IMR-90 (cell line): ENCODE data around the gene ING5. TPM values are rescaled to one million over a fixed set of nuclear protein-coding genes. Genes with fewer than 3 reads are reported as not detected.

Source experiments
- ATAC-seq: fragments of 200-7000 bp; cut with Tn5 transposase; 2 replicates; pipeline ENCODE4 v1.9.1; 2020; ENCODE audit warnings: low read depth, mild to moderate bottlenecking, moderate library complexity
- BruUV-seq: library from RNA; stranded (reverse); fragments of 400-500 nt; replicated peaks from 2 replicates; lab custom pipeline; 2021; lab: Mats Ljungman, UMichigan
- CTCF ChIA-PET: fragments of 300-600 bp; formaldehyde crosslinking; extraction: SDS; loops from one replicate; lab custom pipeline; 2021; ENCODE audit warnings: antibody characterized with exemption; lab: Yijun Ruan, JAX
- POLR2A ChIA-PET: fragments of 300-600 bp; sonication (Branson Sonifier 250); formaldehyde crosslinking; loops from one replicate; lab custom pipeline; 2022; ENCODE audit warnings: antibody characterized with exemption; ENCODE audit not compliant: unreplicated experiment; lab: Charles Lee
- DNase-seq: peaks from one replicate; pipeline ENCODE4 v3.0.0; 2013
- H2AFZ ChIP-seq: replicated peaks from 2 replicates; pipeline ENCODE3; 2013; ENCODE audit warnings: low read length, mild to moderate bottlenecking; ENCODE audit not compliant: poor library complexity
- H2AK5ac ChIP-seq: 2 replicates; pipeline ENCODE4 v1.6.1; 2013; ENCODE audit warnings: low read depth, low read length, inconsistent platforms
- H2AK9ac ChIP-seq: replicated peaks from 2 replicates; pipeline ENCODE3; 2013; ENCODE audit warnings: mild to moderate bottlenecking, low read depth, low read length, moderate library complexity; ENCODE audit not compliant: poor library complexity
- H2BK120ac ChIP-seq: 2 replicates; pipeline ENCODE4 v1.6.1; 2013; ENCODE audit warnings: low read depth, low read length, inconsistent platforms
- H2BK15ac ChIP-seq: 3 replicates; pipeline ENCODE4 v1.6.1; 2013; ENCODE audit warnings: low read depth, low read length, inconsistent platforms
- H2BK20ac ChIP-seq: 2 replicates; pipeline ENCODE4 v1.6.1; 2013; ENCODE audit warnings: low read depth, mild to moderate bottlenecking, inconsistent platforms, low read length, moderate library complexity
- H2BK5ac ChIP-seq: 2 replicates; pipeline ENCODE4 v1.6.1; 2013; ENCODE audit warnings: mild to moderate bottlenecking, low read depth, low read length, inconsistent platforms; ENCODE audit not compliant: poor library complexity, severe bottlenecking
- H3K14ac ChIP-seq: replicated peaks from 2 replicates; pipeline ENCODE4 v1.6.1; 2013; ENCODE audit warnings: low read depth, low read length, inconsistent platforms
- H3K18ac ChIP-seq: 2 replicates; pipeline ENCODE4 v1.6.1; 2013; ENCODE audit warnings: low read depth, low read length, control low read depth
- H3K23ac ChIP-seq: 2 replicates; pipeline ENCODE4 v1.6.1; 2013; ENCODE audit warnings: low read depth, low read length, inconsistent platforms
- H3K27ac ChIP-seq: 2 replicates; pipeline ENCODE4 v1.5.1; 2013; ENCODE audit warnings: mild to moderate bottlenecking, control low read depth, low read length; ENCODE audit not compliant: insufficient read depth
- H3K27me3 ChIP-seq: 2 replicates; pipeline ENCODE4 v1.6.1; 2013; ENCODE audit warnings: low read length; ENCODE audit not compliant: control insufficient read depth, insufficient read depth
- H3K36me3 ChIP-seq: 2 replicates; pipeline ENCODE4 v1.6.1; 2013; ENCODE audit warnings: low read length, mixed read lengths; ENCODE audit not compliant: control insufficient read depth, insufficient read depth
- H3K4ac ChIP-seq: 2 replicates; pipeline ENCODE4 v1.6.1; 2013; ENCODE audit warnings: low read depth, low read length, inconsistent platforms
- H3K4me1 ChIP-seq: 2 replicates; pipeline ENCODE4 v1.6.1; 2013; ENCODE audit warnings: low read length, mixed read lengths; ENCODE audit not compliant: control insufficient read depth, insufficient read depth
- H3K4me2 ChIP-seq: 2 replicates; pipeline ENCODE4 v1.6.1; 2013; ENCODE audit warnings: low read depth, mild to moderate bottlenecking, control low read depth, low read length, moderate library complexity
- H3K4me3 ChIP-seq: 2 replicates; pipeline ENCODE4 v1.5.1; 2013; ENCODE audit warnings: low read depth, mild to moderate bottlenecking, control low read depth, low read length, moderate library complexity; ENCODE audit not compliant: insufficient read depth
- H3K56ac ChIP-seq: 2 replicates; pipeline ENCODE4 v1.6.1; 2013; ENCODE audit warnings: low read length, inconsistent platforms; ENCODE audit not compliant: insufficient read depth; ENCODE audit errors: extremely low read depth
- H3K79me1 ChIP-seq, 2 experiments: 2 replicates each; pipeline ENCODE4 v1.6.1; 2013; ENCODE audit warnings: low read length in 2 of 2, inconsistent platforms in 1 of 2, low read depth in 1 of 2
- H3K9ac ChIP-seq: 2 replicates; pipeline ENCODE4 v1.6.1; 2013; ENCODE audit warnings: low read depth, low read length, control low read depth
- H3K9me1 ChIP-seq: 2 replicates; pipeline ENCODE4 v1.6.1; 2013; ENCODE audit warnings: low read length, inconsistent platforms; ENCODE audit not compliant: insufficient read depth
- H3K9me3 ChIP-seq: 2 replicates; pipeline ENCODE4 v1.6.1; 2013; ENCODE audit warnings: low read length; ENCODE audit not compliant: control insufficient read depth, insufficient read depth
- H4K20me1 ChIP-seq: 2 replicates; pipeline ENCODE4 v1.6.1; 2013; ENCODE audit warnings: low read length, inconsistent platforms; ENCODE audit not compliant: insufficient read depth
- H4K5ac ChIP-seq: 2 replicates; pipeline ENCODE4 v1.6.1; 2013; ENCODE audit warnings: mild to moderate bottlenecking, low read depth, low read length, control low read depth
- H4K8ac ChIP-seq, 2 experiments: 2 replicates each; pipeline ENCODE4 v1.6.1; 2013; ENCODE audit warnings: low read depth in 2 of 2, low read length in 2 of 2, control low read depth in 1 of 2, inconsistent platforms in 1 of 2
- H4K91ac ChIP-seq: 2 replicates; pipeline ENCODE4 v1.6.1; 2013; ENCODE audit warnings: low read depth, low read length, inconsistent platforms; ENCODE audit not compliant: insufficient read depth
- CEBPB ChIP-seq: IDR thresholded peaks from 2 replicates; pipeline ENCODE4 v1.6.1; 2012; ENCODE audit warnings: low read depth, low read length, improper control_type of control experiment
- CHD1 ChIP-seq: IDR thresholded peaks from 2 replicates; pipeline ENCODE4 v1.6.1; 2012; ENCODE audit warnings: low read depth, low read length, improper control_type of control experiment
- ELK1 ChIP-seq: fragments of 150-350 bp; IDR thresholded peaks from 2 replicates; pipeline ENCODE4 v1.6.1; 2016; ENCODE audit warnings: low read depth, mild to moderate bottlenecking, low read length, moderate library complexity, borderline replicate concordance
- FOS ChIP-seq: fragments of 150-350 bp; IDR thresholded peaks from 2 replicates; pipeline ENCODE4 v1.6.1; 2016; ENCODE audit warnings: low read depth, low read length
- MAFK ChIP-seq: IDR thresholded peaks from 2 replicates; pipeline ENCODE4 v1.6.1; 2012; ENCODE audit warnings: low read depth, low read length, improper control_type of control experiment
- MAZ ChIP-seq: IDR thresholded peaks from 2 replicates; pipeline ENCODE4 v1.6.1; 2012; ENCODE audit warnings: low read depth, mild to moderate bottlenecking, low read length, improper control_type of control experiment, moderate library complexity, borderline replicate concordance
- RAD21 ChIP-seq: IDR thresholded peaks from 2 replicates; pipeline ENCODE4 v1.6.1; 2012; ENCODE audit warnings: low read length, improper control_type of control experiment
- RCOR1 ChIP-seq: IDR thresholded peaks from 2 replicates; pipeline ENCODE4 v1.6.1; 2012; ENCODE audit warnings: mild to moderate bottlenecking, low read length, improper control_type of control experiment; ENCODE audit not compliant: insufficient replicate concordance
- WGBS, 2 experiments: methylation state at CpG; one replicate each; pipeline versions ENCODE4 v1.1.5 to v1.1.7; 2013; ENCODE audit warnings: missing lambda C conversion rate in 2 of 2; ENCODE audit not compliant: insufficient read length in 1 of 2; ENCODE audit errors: extremely low coverage in 2 of 2; 5-methylcytosine and 5-hydroxymethylcytosine counted together
- dilution Hi-C: fragments of 300-500 bp; cut with HindIII; formaldehyde crosslinking; loops from one replicate; pipeline ENCODE4 v1.14.3; 2018; ENCODE audit warnings: low sequenced_read_pairs; ENCODE audit not compliant: unreplicated experiment
- in situ Hi-C: fragments of 300-500 bp; cut with MboI; formaldehyde crosslinking; loops from 3 replicates; pipeline ENCODE4 v1.14.3; 2019; ENCODE audit warnings: low sequenced_read_pairs, inconsistent platforms, mixed read lengths
- intact Hi-C: fragments of 100-400 bp; cut with micrococcal nuclease; formaldehyde crosslinking; loops from 2 replicates; pipeline ENCODE4 v1.10.0; 2022
- polyA plus RNA-seq, 3 experiments: library from polyadenylated mRNA; depleted of rRNA; stranded (reverse); fragments of >200 nt; gene quantifications; 2 replicates each; pipeline ENCODE4 v1.2.3, GENCODE V29; 2012; ENCODE audit warnings: low replicate concordance in 1 of 3
- total RNA-seq: library from RNA; depleted of rRNA; stranded (reverse); fragments of >200 nt; gene quantifications from 2 replicates; pipeline ENCODE4 v1.2.3, GENCODE V29; 2012

ING5 gene
- total and polyA plus RNA-seq, 2 of the 4 experiments (the other 2 are of a cell fraction), result 36.1 to 38.9 TPM

GRCh38 chr2:241720560-241720959 lies 18.7 kb downstream of the ING5 start (continued):
- no peak for TF ChIP-seq MAZ

DNA sequence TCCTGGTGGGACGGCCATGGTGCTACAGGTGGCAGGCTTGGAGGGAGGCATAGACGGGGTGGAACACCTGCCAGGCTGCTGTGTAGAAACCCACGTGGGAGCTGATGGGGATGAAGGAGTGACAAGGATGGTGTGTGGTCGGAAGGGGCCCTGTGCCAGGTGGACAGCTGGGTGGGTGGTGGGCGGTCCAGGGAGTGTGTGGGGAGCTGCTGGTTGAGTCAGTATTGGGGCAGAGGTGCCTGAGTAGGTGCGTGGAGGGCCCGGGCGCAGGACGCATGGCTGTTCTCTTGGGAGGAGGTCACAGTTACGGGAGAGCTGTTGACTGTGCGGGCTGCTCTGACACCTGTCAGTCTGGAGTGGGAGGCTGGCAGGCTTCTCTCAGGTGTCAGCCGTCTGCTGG lies 20.0 kb downstream of the ING5 start:
- Histone ChIP-seq H3K27ac (no peak overlapping the region), H3K4me1 (no peaks in the 10 kb centered on the region), H2AK9ac (no peak overlapping the region), H4K8ac (no peak overlapping the region), H2BK20ac (no peak overlapping the region), H3K4me3 (no peak overlapping the region), H3K27me3 (no peaks in the 10 kb centered on the region), H3K79me1 (no peaks in the 10 kb centered on the region; a peak in 1 of 4 replicates), H3K23ac (no peak overlapping the region), H4K5ac (no peak overlapping the region), H3K9me1 (no peaks in the 10 kb centered on the region), H2BK120ac (no peak overlapping the region), H3K14ac (no peak overlapping the region), H3K9ac (no peak overlapping the region), H2AFZ (no peak overlapping the region), H3K36me3 (peaks cover 39% of the 10 kb centered on the region), H3K9me3 (peaks cover 7% of the 10 kb centered on the region; the same call in 1 of the 2 replicates), H3K4me2 (no peak overlapping the region), H3K4ac (no peak overlapping the region), H2BK15ac (no peak overlapping the region), H2AK5ac (no peak overlapping the region), H4K20me1 (no peaks in the 10 kb centered on the region; the same call in 1 of the 2 replicates), H4K91ac (no peak overlapping the region), H3K56ac (no peak overlapping the region), H3K18ac (no peak overlapping the region), H2BK5ac (no peak overlapping the region)
- TF ChIP-seq RAD21, result no peak
- no peak for TF ChIP-seq ELK1
- no peak for TF ChIP-seq FOS
- TF ChIP-seq CEBPB, result no peak
- TF ChIP-seq CHD1, result no peak
- TF ChIP-seq RCOR1, result no peak
- no peak for TF ChIP-seq MAFK
- BruUV-seq, result no TSS peak
- in situ Hi-C loops (no loop called here), dilution Hi-C loops (no loop called here), intact Hi-C loops (no loop called here)
- ATAC-seq (no peak), DNase-seq (no peak)
- WGBS, 2 experiments, result 100% methylated on average over 5 of the region's 12 CpGs; no CpG with 5 or more reads in 1 of the 2 experiments
- ChIA-PET POLR2A (no interaction called here), CTCF (no interaction called here)
